ENCODE measurements around the gene LPAR1.

Gene LPAR1

DNA sequence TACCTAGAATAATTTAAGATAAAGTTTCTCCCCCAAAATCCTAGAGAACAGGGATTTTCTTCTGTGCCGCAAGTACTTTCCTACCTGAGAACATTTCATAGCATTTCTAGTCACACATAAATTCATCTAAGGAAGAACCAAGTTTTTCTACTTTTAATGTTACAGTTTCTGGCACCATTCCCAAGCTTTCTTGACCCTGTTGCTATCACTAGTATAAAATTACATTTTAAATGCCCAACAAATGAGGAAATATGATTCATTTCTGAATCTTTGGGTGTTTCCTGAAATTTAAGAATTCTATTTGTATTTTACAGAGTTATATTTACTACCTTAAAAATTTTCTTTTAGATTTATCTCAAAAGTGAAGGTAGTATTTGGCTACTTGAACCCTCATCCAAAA is 137.8 kb downstream of the LPAR1 start:
- intact Hi-C loops (cut with micrococcal nuclease) = loop anchor here (5.0 kb wide), 1 partner anchor 37 kb away; no protein-coding TSS in a partner anchor
- peaks cover 6% of the 10 kb centered on the region for H3K27me3 Mint-ChIP-seq
- H3K36me3 Mint-ChIP-seq (ENCODE audit: low read depth) = peaks cover 50% of the 10 kb centered on the region
- peaks cover 21% of the 10 kb centered on the region for H3K4me1 Mint-ChIP-seq (ENCODE audit: low read depth)
- peak overlapping the region; percentile 66 for H3K27ac Mint-ChIP-seq
- H3K4me3 Mint-ChIP-seq = no peak overlapping the region
- H3K9me3 Mint-ChIP-seq = peaks cover 45% of the 10 kb centered on the region

DNA sequence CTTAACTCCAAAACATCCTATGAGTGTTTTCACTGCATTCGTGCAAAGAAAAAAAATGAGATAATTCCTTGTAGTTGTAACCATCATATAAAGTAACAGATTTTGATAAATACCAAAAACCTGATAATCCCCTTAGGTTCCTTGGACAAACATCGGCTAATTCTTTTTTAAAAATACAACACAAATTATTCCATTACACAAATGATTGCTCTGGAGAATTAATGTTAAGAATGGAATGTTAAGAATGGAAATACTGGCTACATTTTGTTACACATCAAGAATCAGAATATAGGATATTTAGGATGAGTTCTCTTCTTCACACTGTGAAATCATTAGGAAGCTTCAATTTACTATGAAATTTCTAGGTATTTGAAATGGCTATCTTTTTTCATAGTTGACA is 139.4 kb downstream of the LPAR1 start:
- H3K27me3 Mint-ChIP-seq = peaks cover 6% of the 10 kb centered on the region
- H3K9me3 Mint-ChIP-seq = peaks cover 40% of the 10 kb centered on the region
- intact Hi-C loops (cut with micrococcal nuclease) = no loop called here
- H3K36me3 Mint-ChIP-seq (ENCODE audit: low read depth) = peaks cover 46% of the 10 kb centered on the region
- H3K27ac Mint-ChIP-seq = no peak overlapping the region
- H3K4me3 Mint-ChIP-seq = no peak overlapping the region
- peaks cover 21% of the 10 kb centered on the region for H3K4me1 Mint-ChIP-seq (ENCODE audit: low read depth)

DNA sequence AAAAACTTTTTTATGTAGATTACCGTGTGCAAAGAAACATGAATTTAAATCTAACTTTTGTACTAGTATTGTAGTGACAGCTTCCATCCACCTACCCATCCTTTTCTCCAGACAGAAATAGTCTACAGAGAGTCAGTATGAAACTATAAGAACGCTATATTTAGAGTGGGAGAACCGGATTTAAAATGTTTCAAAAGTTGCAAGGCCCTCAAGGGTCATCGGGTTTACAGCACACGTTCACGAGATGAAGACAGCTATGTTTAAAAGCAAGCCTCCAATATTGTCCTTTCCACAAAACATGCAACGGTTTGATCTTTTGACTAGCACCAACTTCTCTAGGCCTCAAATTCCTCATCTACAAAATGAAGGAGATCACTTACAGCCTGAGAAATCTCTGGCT is 139.9 kb downstream of the LPAR1 start:
- Mint-ChIP-seq H3K36me3 (ENCODE audit: low read depth) (peaks cover 41% of the 10 kb centered on the region), H3K4me3 (no peak overlapping the region), H3K27me3 (peaks cover 6% of the 10 kb centered on the region), H3K27ac (no peak overlapping the region), H3K9me3 (peaks cover 35% of the 10 kb centered on the region), H3K4me1 (ENCODE audit: low read depth) (peaks cover 21% of the 10 kb centered on the region)
- intact Hi-C loops (cut with micrococcal nuclease) = no loop called here

DNA sequence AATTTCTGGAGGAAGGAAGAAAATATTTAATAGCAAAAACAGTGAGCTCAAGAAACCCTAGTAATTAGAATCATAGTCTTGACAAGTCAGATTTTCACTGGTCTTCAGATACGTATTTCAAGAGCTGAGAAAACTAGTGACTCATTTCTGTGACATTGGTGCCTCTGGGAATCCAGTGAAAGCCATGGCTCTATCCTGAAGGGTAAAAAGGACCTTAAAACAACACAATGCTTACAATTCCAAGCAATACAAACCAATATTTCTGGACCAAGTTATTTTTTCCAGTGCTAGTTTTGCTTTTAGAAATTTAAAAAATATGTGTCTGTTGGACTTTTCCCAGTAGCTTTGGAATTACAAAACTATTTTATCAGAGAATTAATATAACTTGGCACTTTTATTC is 140.3 kb downstream of the LPAR1 start:
- no peak overlapping the region for H3K4me3 Mint-ChIP-seq
- peaks cover 6% of the 10 kb centered on the region for H3K27me3 Mint-ChIP-seq
- peaks cover 31% of the 10 kb centered on the region for H3K9me3 Mint-ChIP-seq
- H3K27ac Mint-ChIP-seq = no peak overlapping the region
- intact Hi-C loops (cut with micrococcal nuclease) = no loop called here
- H3K4me1 Mint-ChIP-seq (ENCODE audit: low read depth) = peaks cover 21% of the 10 kb centered on the region
- H3K36me3 Mint-ChIP-seq (ENCODE audit: low read depth) = peaks cover 37% of the 10 kb centered on the region

DNA sequence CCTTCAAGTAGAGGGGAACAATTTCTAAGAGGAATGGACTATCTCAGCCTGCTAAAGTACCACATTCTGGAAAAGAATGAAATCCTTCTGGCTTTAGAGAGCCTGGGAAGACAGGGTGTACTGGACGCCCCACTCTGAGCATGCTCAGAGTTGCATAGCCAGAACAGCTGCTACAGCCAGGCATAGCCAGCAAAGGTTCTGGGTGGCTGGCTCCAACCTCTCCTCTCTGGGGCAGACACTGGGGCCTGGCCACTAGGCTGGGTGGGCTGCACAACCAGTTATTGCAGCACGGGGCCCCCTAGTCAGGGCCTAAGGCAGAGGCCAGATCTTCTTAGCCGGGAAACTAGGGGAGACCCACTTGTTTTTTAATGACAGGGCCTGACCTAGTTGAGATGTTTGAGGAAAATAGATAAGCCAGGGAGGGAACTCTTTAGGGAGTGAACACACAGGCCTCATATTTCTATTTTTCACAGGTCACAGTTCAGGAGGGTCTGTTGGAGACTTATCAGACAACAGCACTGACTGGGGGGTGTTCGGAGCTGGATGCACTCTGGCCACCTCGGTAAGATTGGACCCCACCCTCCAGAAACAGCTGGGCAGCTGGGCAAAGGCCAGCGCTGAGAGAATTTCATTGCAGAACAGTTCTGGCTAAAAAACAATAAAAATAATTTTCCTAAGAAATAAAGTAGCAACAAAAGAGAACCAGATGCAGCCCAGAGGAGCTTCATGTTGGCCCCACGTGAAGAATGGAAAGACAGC is 142.9 kb downstream of the LPAR1 start:
- H3K4me3 Mint-ChIP-seq = no peak overlapping the region
- intact Hi-C loops (cut with micrococcal nuclease) = no loop called here
- peaks cover 21% of the 10 kb centered on the region for H3K4me1 Mint-ChIP-seq (ENCODE audit: low read depth)
- peaks cover 19% of the 10 kb centered on the region for H3K9me3 Mint-ChIP-seq
- no peak overlapping the region for H3K27ac Mint-ChIP-seq
- H3K36me3 Mint-ChIP-seq (ENCODE audit: low read depth) = peaks cover 26% of the 10 kb centered on the region
- H3K27me3 Mint-ChIP-seq = peaks cover 4% of the 10 kb centered on the region

DNA sequence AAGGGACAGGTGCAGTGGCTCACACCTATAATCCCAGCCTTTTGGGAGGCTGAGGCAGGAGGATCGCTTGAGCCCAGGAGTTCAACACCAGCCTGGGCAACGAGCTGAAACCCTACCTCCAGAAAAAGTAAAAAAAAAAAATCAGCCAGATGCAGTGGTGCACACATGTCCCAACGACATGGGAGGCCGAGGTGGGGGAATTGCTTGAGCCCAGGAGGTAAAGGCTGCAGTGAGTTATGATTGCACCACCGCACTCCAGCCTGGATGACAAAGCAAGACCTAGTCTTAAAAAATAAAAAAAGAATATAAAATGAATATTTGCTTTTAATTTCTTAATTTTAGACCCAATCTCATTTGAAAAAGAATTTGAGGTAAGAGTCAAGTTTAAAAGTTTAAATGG is 143.5 kb downstream of the LPAR1 start:
- peaks cover 19% of the 10 kb centered on the region for H3K4me1 Mint-ChIP-seq (ENCODE audit: low read depth)
- peaks cover 26% of the 10 kb centered on the region for H3K36me3 Mint-ChIP-seq (ENCODE audit: low read depth)
- intact Hi-C loops (cut with micrococcal nuclease) = no loop called here
- H3K27ac Mint-ChIP-seq = no peak overlapping the region
- H3K9me3 Mint-ChIP-seq = peaks cover 19% of the 10 kb centered on the region
- no peak overlapping the region for H3K4me3 Mint-ChIP-seq
- peaks cover 4% of the 10 kb centered on the region for H3K27me3 Mint-ChIP-seq

DNA sequence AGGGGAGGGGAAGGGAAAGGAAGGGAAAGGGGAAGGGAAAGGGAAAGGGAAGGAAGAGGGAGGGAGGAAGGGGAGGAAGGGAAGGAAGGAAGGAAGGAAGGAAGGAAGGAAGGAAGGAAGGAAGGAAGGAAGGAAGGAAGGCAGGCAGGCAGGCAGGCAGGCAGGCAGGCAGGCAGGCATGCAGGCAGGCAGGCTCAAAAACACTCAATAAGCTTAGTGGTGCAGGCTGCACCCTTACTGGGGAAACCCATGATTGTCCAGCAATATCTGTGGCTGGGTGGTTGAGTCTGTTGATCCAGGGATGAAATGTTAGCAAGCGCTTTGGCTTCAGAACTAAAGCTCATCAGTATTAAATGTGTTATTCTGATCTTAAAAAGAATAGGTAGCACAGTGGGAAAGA is 145.6 kb downstream of the LPAR1 start:
- H3K4me3 Mint-ChIP-seq = no peak overlapping the region
- peaks cover 13% of the 10 kb centered on the region for H3K4me1 Mint-ChIP-seq (ENCODE audit: low read depth)
- intact Hi-C loops (cut with micrococcal nuclease) = no loop called here
- peaks cover 25% of the 10 kb centered on the region for H3K36me3 Mint-ChIP-seq (ENCODE audit: low read depth)
- H3K27me3 Mint-ChIP-seq = peaks cover 6% of the 10 kb centered on the region
- H3K9me3 Mint-ChIP-seq = peaks cover 19% of the 10 kb centered on the region
- peak overlapping the region; percentile 82 for H3K27ac Mint-ChIP-seq

DNA sequence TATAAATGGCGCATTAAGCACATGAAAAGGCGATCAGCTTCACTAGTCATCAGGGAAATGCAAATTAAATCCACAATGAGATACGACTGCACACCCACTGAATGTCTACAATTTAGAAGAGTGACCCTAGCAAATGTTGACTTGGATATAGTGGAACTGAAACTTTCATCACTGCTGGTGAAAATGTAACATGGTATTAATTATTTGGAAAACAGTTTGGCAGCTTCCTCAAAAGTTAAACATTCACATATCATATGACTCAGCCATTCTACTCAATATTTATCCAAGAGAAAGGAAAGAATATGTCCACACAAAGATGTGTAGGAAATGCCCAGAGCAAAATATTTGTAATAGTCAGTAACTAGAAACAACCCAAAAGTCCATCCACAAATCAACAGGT is 146.5 kb downstream of the LPAR1 start:
- peaks cover 13% of the 10 kb centered on the region for H3K4me1 Mint-ChIP-seq (ENCODE audit: low read depth)
- intact Hi-C loops (cut with micrococcal nuclease) = no loop called here
- H3K4me3 Mint-ChIP-seq = peak overlapping the region; percentile 2
- H3K9me3 Mint-ChIP-seq = peaks cover 10% of the 10 kb centered on the region
- H3K27ac Mint-ChIP-seq = peak overlapping the region; percentile 82
- peaks cover 2% of the 10 kb centered on the region for H3K27me3 Mint-ChIP-seq
- H3K36me3 Mint-ChIP-seq (ENCODE audit: low read depth) = peaks cover 16% of the 10 kb centered on the region

DNA sequence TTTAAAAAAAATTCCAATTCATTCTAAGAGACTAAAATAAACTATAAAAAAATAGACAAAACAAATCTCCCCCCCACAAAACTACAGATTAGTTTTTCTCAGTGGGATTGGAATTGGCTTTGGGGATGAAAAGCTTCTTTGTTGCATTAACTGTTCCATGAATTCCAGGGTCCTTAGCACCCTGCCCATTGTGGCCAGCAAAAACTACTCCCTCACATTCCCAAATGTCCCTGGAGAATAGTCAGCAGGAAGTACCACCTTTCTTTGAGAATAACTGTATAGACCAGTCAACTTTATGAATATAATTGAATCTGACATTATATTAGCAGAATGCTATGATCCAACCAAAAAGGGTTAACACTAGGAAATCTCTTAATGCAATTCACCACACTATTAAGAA is 147.9 kb downstream of the LPAR1 start:
- Mint-ChIP-seq H3K9me3 (peaks cover 9% of the 10 kb centered on the region), H3K27me3 (peaks cover 4% of the 10 kb centered on the region), H3K4me3 (no peak overlapping the region), H3K27ac (no peak overlapping the region), H3K36me3 (ENCODE audit: low read depth) (peaks cover 10% of the 10 kb centered on the region), H3K4me1 (ENCODE audit: low read depth) (peaks cover 13% of the 10 kb centered on the region)
- intact Hi-C loops (cut with micrococcal nuclease) = no loop called here

DNA sequence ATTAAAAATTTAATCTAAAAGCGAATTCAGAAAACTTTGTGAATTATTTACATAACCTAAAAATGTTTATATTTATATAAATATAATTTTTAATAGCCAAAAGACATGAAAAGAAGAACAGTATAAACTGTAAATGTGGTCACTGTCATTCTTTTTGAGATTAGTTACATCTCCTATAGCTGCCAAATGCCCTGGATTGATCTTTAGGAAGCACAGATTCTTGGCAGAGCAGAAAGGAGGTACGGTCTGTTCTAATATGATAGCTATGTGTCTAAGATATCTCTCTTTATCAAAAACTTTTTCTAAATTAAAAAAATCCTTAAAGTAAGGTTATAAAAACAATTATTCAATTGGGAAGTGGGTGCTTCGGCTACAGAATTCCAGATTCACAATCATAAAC is 151.0 kb downstream of the LPAR1 start:
- Mint-ChIP-seq H3K4me1 (ENCODE audit: low read depth) (peaks cover 11% of the 10 kb centered on the region), H3K27me3 (peaks cover 6% of the 10 kb centered on the region), H3K27ac (no peak overlapping the region), H3K9me3 (peaks cover 7% of the 10 kb centered on the region), H3K36me3 (ENCODE audit: low read depth) (peaks cover 6% of the 10 kb centered on the region), H3K4me3 (no peak overlapping the region)
- intact Hi-C loops (cut with micrococcal nuclease) = no loop called here

DNA sequence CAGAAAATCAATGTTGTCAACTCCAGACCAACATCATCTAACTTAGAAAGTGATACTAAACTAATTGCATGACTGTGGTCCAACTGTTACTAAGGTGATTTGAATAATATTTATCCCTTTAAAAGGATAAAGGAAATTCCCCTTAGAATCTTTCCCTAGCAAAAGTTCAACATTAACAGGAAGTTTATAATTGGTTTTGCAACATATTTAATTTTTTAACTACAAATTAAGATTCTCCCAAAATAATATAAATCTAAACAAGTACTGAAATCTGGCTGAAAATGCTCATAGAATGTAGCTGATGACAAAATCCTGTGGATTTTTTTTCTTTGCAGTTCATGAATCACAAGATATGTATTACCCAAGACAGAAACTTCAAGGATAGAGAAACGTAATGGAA is 151.4 kb downstream of the LPAR1 start:
- H3K27ac Mint-ChIP-seq = no peak overlapping the region
- no peak overlapping the region for H3K4me3 Mint-ChIP-seq
- H3K27me3 Mint-ChIP-seq = peaks cover 6% of the 10 kb centered on the region
- H3K9me3 Mint-ChIP-seq = peaks cover 2% of the 10 kb centered on the region
- H3K36me3 Mint-ChIP-seq (ENCODE audit: low read depth) = peaks cover 1% of the 10 kb centered on the region
- peaks cover 9% of the 10 kb centered on the region for H3K4me1 Mint-ChIP-seq (ENCODE audit: low read depth)
- intact Hi-C loops (cut with micrococcal nuclease) = no loop called here

DNA sequence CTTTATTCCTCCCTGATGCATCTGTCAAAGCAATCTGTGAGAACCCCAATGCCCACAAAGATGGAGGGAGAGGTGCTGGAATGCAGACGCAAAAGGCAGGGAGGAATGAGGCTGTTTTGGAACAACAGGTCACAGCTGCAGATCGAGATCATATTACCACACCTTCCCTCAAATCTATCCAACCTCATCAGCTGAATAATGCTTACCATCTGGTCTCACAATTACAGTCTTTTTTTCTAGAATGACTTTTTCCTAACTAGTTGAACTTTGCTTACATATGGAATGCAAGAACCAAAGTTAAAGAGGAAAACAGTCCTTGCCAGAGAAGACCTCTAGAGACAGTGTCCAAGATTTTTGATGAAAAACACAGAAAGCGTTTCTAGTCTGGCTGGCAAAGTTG is 158.1 kb downstream of the LPAR1 start:
- Mint-ChIP-seq H3K27ac (no peak overlapping the region), H3K4me3 (no peak overlapping the region), H3K9me3 (no peaks in the 10 kb centered on the region), H3K4me1 (ENCODE audit: low read depth) (peaks cover 35% of the 10 kb centered on the region), H3K27me3 (peaks cover 11% of the 10 kb centered on the region), H3K36me3 (ENCODE audit: low read depth) (peaks cover 5% of the 10 kb centered on the region)
- intact Hi-C loops (cut with micrococcal nuclease) = no loop called here

DNA sequence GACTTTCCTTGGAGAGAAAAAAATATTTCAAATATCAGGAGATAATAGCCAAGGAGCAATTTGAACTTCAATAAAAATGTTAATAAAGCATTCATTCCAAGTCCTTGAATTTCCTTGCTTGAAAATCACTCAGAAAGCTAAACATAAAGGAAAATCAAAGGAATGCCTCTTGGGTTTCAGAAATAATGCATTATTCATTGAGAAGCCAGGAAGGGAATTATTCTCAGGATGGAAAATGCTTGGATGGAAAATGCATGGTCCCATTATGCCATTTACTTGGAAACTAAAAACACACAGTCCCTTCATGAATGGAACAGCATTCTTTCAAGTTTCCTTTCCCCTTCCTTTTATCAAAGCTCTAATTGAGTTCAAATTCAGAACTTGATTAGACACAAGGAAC is 160.9 kb downstream of the LPAR1 start:
- intact Hi-C loops (cut with micrococcal nuclease) = loop anchor here (10.0 kb wide), 3 partner anchors 77 to 417 kb away; partner anchors contain the start of gene LPAR1
- peaks cover 46% of the 10 kb centered on the region for H3K4me1 Mint-ChIP-seq (ENCODE audit: low read depth)
- H3K36me3 Mint-ChIP-seq (ENCODE audit: low read depth) = peaks cover 17% of the 10 kb centered on the region
- no peak overlapping the region for H3K27ac Mint-ChIP-seq
- no peaks in the 10 kb centered on the region for H3K9me3 Mint-ChIP-seq
- no peak overlapping the region for H3K4me3 Mint-ChIP-seq
- peaks cover 20% of the 10 kb centered on the region for H3K27me3 Mint-ChIP-seq

DNA sequence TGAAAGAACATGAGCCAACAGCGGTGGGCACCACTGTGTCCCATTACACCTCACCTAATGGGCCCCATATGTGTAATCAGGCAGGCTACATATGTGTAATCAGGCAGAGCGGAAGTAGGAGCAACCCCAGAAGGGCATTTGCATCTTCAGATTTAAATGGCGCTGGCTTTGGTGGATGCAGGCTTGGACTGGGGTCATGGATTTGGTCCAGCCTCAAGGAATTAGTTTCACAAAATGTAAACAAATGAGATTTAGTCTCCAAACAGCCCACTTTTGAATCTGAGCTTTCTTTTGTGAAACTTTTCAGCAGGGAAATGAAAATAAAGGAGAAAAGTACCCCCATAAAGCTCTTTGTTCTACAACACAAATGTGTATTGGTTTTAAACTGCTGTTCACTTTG is 161.3 kb downstream of the LPAR1 start:
- Mint-ChIP-seq H3K9me3 (no peaks in the 10 kb centered on the region), H3K27me3 (peaks cover 20% of the 10 kb centered on the region), H3K4me1 (ENCODE audit: low read depth) (peaks cover 45% of the 10 kb centered on the region), H3K36me3 (ENCODE audit: low read depth) (peaks cover 21% of the 10 kb centered on the region), H3K4me3 (no peak overlapping the region), H3K27ac (no peak overlapping the region)
- intact Hi-C loops (cut with micrococcal nuclease) = loop anchor here (10.0 kb wide), 3 partner anchors 78 to 418 kb away; partner anchors contain the start of gene LPAR1

All from dendritic cell treated with granulocyte-macrophage colony-stimulating factor and Interleukin-4, amounts not matched to agents 40 ng/mL and 50 ng/mL, for 4 days (primary cell).